HL-60/S4 treated with phorbol 12-myristate 13-acetate at 8.2 ng/mL for 4 days and 3 days (cell line): ENCODE results near the gene GFER.
"Not testable (repeated sequence)": the region's sequence is repeated elsewhere in the genome, so short reads cannot be mapped to it uniquely, and the experiment has no call there.

Experiments
- in situ Hi-C: fragments of 300-500 bp; cut with MboI; formaldehyde crosslinking; loops from 2 replicates; pipeline ENCODE4 v1.15.0; 2022; ENCODE audit warnings: low sequenced_read_pairs

The GFER gene

GRCh38 chr16:2023092-2024031, 39.4 kb downstream of the GFER start:
- in situ Hi-C loops: loop anchor here (25.0 kb wide), 1 partner anchor 114 kb away; the partner anchor contains the start of genes PKD1 and RAB26

- in situ Hi-C loops: loop anchor here (25.0 kb wide), 1 partner anchor 113 kb away; the partner anchor contains the start of genes PKD1 and RAB26
These were observed 40.0 kb downstream of the GFER start for GRCh38 chr16:2024032-2024420.

DNA sequence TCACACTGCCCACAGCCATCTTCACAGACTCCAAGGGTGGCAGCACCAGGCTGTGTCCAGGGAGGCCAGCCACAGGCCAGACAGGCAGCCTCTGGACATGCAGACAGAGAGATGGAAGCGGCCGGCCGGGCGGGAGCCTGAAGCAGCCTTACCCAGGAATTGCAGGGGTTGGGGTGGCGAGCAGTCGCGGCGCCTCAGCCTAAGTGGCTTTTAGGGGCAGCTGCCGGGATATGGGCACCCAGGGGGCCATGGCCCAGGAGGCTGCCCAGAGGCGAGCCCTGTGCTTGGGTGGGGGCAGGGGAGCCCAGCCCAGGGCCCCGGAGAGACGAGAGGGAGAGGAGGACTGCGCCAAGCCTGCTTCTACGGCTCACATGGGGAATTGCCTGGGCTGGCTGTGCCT, 41.3 kb downstream of the GFER start:
- in situ Hi-C loops: no loop called here

DNA sequence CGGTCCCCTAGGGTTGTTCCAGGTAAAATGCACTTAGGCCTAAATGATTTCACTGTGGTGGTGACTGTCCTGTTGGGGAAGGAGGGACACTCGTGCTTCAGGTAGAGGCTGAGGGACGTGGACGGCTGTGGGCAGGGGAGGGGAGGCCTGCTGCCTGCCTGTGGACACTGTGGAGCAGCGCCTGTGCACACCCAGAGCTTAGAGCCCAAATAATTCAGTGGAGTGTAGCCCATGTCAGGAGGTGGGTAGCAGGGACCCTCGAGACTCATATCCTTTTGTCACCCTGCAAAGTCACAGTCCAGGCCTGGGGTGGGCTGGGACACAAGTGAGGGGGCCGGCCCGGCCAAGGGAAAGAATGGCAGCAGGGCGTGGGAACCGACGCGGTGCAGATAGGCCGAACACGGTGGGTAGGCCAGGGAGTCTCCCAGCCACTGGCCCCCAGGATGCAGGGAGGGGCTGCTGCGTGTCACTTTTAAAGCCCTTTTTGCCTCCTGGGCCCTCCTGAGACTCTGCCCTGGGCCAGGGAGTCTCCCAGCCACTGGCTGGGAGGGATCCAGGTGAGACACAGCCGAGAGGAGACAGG, 42.0 kb downstream of the GFER start:
- in situ Hi-C loops: no loop called here

DNA sequence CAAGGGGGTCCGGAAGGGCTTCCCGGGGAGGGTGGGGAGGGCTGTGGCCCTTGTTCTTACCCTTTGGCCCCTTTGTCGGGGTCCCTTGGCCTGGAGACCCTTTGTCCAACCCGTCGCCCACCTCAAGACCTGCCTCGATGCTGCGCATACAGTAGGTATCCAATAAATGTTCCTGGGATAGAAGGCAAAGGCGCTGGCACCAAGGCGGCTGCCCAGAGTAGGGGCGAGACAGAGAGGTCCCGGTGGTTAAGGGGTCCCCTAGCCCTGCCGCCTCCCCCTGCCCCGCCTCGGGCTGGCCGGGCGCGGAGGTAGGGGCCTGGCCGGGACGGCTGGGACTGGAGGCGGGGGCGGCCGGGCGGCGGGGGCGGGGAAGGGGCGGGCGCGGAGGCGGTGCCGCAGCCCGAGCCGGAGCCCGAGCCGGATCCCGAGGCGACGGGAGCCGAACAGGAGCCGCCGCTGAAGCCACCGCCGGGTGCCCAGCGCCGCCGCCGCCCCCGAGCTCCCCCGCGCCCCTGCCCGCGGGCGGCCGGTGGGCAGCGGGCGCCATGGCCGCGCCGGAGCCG, 42.5 kb downstream of the GFER start, which contains the start of gene NHERF2:
Gene NHERF2, plus strand, starts transcription at position 442 of the 563 bp plus-strand sequence. Its CDS starts 104 bp downstream, at position 546.
- in situ Hi-C loops: no loop called here

GRCh38 chr16:2027024-2028010, 43.3 kb downstream of the GFER start:
- in situ Hi-C loops: no loop called here

- in situ Hi-C loops: no loop called here
These were observed 44.2 kb downstream of the GFER start for GRCh38 chr16:2028146-2028545.

GRCh38 chr16:2028620-2029220, 44.7 kb downstream of the GFER start:
- in situ Hi-C loops: no loop called here

DNA sequence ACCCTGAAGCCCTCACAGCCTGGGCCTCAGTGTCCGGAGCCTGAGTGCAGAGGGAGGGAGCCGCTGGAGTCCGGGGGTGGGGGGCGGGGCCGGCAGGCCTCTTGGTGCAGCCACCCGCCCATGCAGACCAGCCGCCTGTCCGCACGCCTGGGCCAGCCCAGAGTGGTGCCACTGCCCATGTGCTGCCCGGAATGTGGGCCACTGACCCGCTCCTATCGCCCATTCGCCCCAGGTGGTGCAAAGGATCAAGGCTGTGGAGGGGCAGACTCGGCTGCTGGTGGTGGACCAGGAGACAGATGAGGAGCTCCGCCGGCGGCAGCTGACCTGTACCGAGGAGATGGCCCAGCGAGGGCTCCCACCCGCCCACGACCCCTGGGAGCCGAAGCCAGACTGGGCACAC, 45.4 kb downstream of the GFER start:
- in situ Hi-C loops: no loop called here

- in situ Hi-C loops: no loop called here
These were observed 46.0 kb downstream of the GFER start for GRCh38 chr16:2030036-2030435.

DNA sequence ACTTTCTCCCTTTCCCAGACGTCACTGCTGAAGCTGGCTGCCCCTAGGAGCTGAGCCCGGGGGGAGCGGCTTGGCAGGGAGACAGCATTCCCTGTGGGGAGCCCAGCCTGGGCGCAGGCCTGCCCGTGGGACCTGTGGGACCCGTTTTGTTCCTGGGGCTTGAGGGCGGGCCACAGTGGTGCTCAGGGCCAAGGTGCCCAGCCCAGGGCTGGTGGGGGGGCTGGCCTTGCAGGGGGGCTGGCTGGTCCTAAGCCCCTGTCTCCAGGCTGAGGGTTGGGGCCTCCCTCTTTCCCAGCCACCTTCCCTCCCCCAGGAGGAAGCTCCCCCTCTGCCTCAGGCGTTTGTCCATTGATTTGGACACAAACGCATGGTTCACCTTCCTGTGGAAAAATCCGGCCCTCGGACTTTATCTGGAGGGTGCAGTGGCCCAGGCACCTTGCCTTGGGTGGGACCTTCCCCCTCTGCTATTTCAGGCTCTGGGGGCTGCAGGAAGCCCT, 47.1 kb downstream of the GFER start:
- in situ Hi-C loops: no loop called here

DNA sequence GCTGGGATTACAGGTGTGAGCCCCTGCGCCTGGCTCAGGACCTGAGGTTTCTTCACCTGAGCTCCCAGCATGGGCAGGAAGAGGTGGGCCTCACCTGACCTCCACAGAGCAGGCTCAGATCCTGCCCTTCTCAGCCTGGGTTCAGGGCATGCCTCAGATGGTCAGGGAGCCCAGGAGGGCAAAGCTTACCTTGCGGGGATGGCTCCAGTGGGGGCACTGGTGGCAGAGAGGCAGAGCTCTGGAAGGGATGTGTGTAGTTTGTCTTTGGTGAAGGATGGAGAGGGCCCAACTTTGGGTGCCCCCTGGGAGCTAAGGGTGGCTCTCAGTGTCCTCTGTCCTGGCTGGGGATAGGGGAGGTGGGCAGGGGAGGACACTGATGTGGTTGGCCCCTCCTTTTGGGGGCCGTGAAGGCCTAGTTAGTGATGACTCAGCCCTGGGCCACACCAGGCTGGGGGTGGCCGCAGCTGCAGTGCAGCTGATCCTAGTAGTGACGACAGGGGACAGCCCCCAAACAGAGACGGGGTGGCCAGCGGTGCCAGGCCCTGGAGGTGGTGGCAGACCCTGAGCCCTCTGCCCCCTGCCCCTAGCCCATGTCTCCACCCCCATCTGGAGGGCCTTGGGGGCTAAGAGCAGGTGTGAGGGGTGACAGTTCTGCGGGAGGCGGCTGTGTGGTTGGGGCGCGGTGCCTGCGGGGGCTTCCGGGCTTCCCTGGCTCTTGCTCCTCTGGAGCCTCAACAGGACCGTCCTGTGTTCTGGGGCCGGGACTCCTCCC, 48.5 kb downstream of the GFER start:
- in situ Hi-C loops: no loop called here

DNA sequence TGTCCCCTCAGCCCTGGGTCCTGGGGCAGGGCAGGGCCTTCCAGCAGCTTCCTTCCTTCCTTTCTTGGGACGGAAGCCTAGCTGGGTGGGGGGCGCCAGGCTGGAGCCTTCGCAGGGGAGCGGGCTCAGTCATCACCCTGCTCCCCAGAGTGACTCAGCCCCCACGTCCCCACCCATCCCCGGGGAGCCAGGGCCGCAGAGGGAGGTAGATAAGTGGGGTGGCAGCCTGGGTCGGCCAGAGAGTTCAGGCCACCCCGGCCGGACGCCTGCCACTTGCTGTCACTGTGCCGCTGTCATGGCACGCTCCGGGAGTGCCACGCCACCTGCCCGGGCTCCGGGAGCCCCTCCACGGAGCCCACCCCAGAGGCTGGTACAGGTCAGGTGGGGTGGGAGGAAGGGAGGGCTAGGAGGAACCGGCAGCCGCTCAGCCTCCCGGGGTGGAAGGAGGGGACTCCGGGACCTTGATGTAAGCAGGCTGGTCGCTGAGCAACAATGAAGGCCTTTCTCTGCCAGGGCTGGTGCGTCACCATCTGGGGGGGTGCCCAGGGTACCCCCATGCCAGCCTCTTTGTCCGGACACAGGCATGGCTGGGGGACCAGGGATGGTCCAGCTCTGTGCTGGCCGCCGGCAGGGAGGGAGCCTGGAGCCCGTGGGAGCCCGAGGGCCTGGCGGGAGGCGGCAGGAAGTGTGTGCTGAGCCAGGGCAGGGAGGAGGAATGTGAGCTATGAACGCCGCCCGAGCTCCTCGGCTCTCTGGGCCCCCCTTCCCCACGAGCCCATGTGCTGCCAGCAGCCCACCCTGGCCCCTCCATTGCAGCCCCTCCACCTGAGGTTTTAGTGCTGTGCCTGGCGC, 49.3 kb downstream of the GFER start:
- in situ Hi-C loops: no loop called here

DNA sequence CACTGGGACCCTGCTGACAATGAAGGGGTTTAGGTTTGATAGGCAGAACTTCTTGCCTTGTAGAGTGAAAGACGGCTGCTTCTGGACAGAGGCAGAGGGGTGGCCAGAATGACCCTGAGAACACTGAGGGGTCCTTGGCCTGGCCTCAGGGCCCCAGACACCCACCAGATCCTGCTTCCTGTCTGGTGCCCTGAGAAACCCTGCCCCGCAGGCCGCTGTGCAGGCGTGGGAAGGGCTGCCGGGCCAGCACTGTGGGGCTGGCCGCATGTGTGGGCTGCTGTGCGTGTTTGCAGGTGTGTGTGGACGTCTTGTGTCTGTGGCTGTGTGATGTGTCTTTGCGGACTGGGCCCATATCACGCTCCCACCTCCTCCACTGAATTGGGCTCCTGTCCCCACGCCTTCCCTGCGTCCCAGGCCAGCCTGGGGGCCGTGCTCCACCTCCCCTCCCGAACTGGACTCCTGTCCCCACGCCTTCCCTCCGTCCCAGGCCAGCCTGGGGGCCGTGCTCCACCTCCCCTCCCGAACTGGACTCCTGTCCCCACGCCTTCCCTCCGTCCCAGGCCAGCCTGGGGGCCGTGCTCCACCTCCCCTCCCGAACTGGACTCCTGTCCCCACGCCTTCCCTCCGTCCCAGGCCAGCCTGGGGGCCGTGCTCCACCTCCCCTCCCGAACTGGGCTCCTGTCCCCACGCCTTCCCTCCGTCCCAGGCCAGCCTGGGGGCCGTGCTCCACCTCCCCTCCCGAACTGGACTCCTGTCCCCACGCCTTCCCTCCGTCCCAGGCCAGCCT, 50.1 kb downstream of the GFER start:
- in situ Hi-C loops: not testable (repeated sequence)

DNA sequence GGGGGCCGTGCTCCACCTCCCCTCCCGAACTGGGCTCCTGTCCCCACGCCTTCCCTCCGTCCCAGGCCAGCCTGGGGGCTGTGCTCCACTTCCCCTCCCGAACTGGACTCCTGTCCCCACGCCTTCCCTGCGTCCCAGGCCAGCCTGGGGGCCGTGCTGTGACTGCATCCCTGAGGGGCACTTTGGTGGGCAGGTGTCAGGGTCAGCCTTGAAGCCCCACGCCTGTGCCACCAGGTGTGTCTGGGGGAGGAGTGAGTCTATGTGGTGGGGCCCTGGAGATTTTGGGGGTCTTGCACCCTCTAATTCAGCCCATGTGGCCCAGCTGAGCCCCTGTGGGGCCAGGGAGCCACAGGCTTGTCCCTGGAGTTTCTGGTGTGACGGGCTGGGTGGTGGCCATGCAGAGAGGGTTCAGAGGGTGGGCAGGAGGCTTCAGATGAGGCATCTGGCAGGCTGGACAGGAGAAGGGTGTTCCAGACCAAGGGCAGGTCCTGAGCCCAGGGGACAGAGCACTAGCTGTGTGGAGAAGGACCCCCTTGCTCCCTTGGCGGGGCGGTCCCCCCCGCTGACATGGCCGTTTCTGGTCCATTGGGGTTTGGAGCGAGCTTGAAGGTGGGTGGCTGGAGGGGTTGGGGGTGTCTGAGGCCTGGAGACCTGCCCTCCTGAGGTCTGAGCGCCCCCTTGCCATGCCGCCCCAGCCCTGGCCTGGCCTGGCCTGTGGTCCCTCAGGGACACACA, 50.9 kb downstream of the GFER start:
- in situ Hi-C loops: no loop called here

- in situ Hi-C loops: no loop called here
These were observed 51.6 kb downstream of the GFER start for GRCh38 chr16:2035431-2036199.
